HepG2 (cell line): ENCODE measurements around the gene KLRD1. TPM values are rescaled to one million over a fixed set of nuclear protein-coding genes. Genes with fewer than 3 reads are reported as not detected.

ENCODE experiments used
- ATAC-seq: fragments of 200-7000 bp; cut with Tn5 transposase; 3 replicates; pipeline ENCODE4 v1.9.1; 2020; ENCODE audit warnings: mild to moderate bottlenecking, moderate library complexity
- BruUV-seq: library from RNA; stranded (reverse); fragments of 400-500 nt; replicated peaks from 2 replicates; lab custom pipeline; 2021; lab: Mats Ljungman, UMichigan
- CTCF ChIA-PET: fragments of 300-600 bp; formaldehyde crosslinking; extraction: SDS; loops from one replicate; lab custom pipeline; 2021; ENCODE audit warnings: low total read pairs, inconsistent platforms, low intra/inter-chr PET ratio; lab: Yijun Ruan, JAX
- POLR2A ChIA-PET: fragments of 350-600 bp; sonication (Branson Sonifier 250); formaldehyde crosslinking; loops from one replicate; lab custom pipeline; 2020; ENCODE audit warnings: antibody characterized with exemption, inconsistent platforms; lab: Yijun Ruan, JAX
- DNase-seq: peaks from one replicate; pipeline ENCODE4 v3.0.0-alpha.2; 2015; ENCODE audit warnings: low spot score
- FAIRE-seq: peaks from 3 replicates; lab custom pipeline; 2011; peaks lifted over from hg19 to GRCh38; lab: Jason Lieb, UNC
- H2AFZ ChIP-seq: one replicate; pipeline ENCODE4 v1.6.1; 2011; ENCODE audit warnings: low read length, inconsistent platforms
- H3K27ac ChIP-seq: fragments of 300-600 bp; 3 replicates; pipeline ENCODE4 v1.8.0; 2011; ENCODE audit warnings: mixed run types, mild to moderate bottlenecking, mixed read lengths, low read length, inconsistent platforms; ENCODE audit not compliant: insufficient read depth; ENCODE audit errors: extremely low read length
- H3K27me3 ChIP-seq, 2 experiments: fragments of 200-600 bp in 1 of 2; 2 replicates in 1 of 2; 3 replicates in 1 of 2; pipeline versions ENCODE4 v1.6.0 to v1.8.0; 2011; ENCODE audit warnings: low read length in 2 of 2, mild to moderate bottlenecking in 2 of 2, moderate library complexity in 2 of 2, inconsistent platforms in 1 of 2; ENCODE audit not compliant: insufficient read depth in 2 of 2, control insufficient read depth in 1 of 2
- H3K36me3 ChIP-seq, 2 experiments: fragments of 200-600 bp in 1 of 2; replicated peaks in 1 of 2; 2 replicates in 1 of 2; 3 replicates in 1 of 2; pipeline versions ENCODE4 v1.5.1 to v1.8.0; 2011; ENCODE audit warnings: low read length in 2 of 2, inconsistent platforms in 1 of 2; ENCODE audit not compliant: insufficient read depth in 2 of 2, control insufficient read depth in 1 of 2
- H3K4me1 ChIP-seq: 2 replicates; pipeline ENCODE4 v1.5.1; 2012; ENCODE audit warnings: low read length, inconsistent platforms; ENCODE audit not compliant: insufficient read depth
- H3K4me2 ChIP-seq: 2 replicates; pipeline ENCODE4 v1.6.0; 2011; ENCODE audit warnings: low read depth, low read length, inconsistent platforms
- H3K4me3 ChIP-seq, 3 experiments: fragments of 200-600 bp in 1 of 3; sonication (generic), shearing (Covaris generic) in 1 of 3; replicated peaks in 1 of 3; 2 replicates each; pipeline ENCODE4 v1.5.1; 2011 to 2016; ENCODE audit warnings: low read length in 3 of 3, inconsistent platforms in 2 of 3, low read depth in 2 of 3, mild to moderate bottlenecking in 2 of 3, control low read depth in 1 of 3, mixed read lengths in 1 of 3; ENCODE audit not compliant: insufficient read depth in 1 of 3
- H3K79me2 ChIP-seq: one replicate; pipeline ENCODE4 v1.6.1; 2011; ENCODE audit warnings: low read length, inconsistent platforms; ENCODE audit not compliant: insufficient read depth
- H3K9ac ChIP-seq: 2 replicates; pipeline ENCODE4 v1.6.0; 2011; ENCODE audit warnings: mild to moderate bottlenecking, low read depth, low read length, inconsistent platforms; ENCODE audit not compliant: insufficient read depth
- H3K9me3 ChIP-seq: 2 replicates; pipeline ENCODE4 v1.5.1; 2012; ENCODE audit warnings: mild to moderate bottlenecking, low read length
- H4K20me1 ChIP-seq: 2 replicates; pipeline ENCODE4 v1.6.0; 2011; ENCODE audit warnings: inconsistent platforms, mild to moderate bottlenecking, low read length, moderate library complexity; ENCODE audit not compliant: insufficient read depth
- ATF7-NPFF ChIP-seq: sonication (generic); formaldehyde crosslinking; IDR thresholded peaks from 2 replicates; pipeline ENCODE4 v1.8.1; 2023; ENCODE audit warnings: mild to moderate bottlenecking, low read depth, missing genetic modification reagents, moderate library complexity
- CREM ChIP-seq, 2 experiments: sonication (generic) in 1 of 2; formaldehyde crosslinking in 1 of 2; IDR thresholded peaks; 2 replicates each; pipeline versions ENCODE4 v1.4.0 to v1.6.1; 2016 to 2020; ENCODE audit warnings: antibody characterized with exemption in 1 of 2, mild to moderate bottlenecking in 1 of 2, missing genetic modification reagents in 1 of 2
- DPF2 ChIP-seq: sonication (generic); formaldehyde crosslinking; IDR thresholded peaks from 2 replicates; pipeline ENCODE4 v1.4.0; 2020; ENCODE audit warnings: mild to moderate bottlenecking, low read depth, missing genetic modification reagents, borderline replicate concordance
- GTF2F1 ChIP-seq: fragments of 150-350 bp; IDR thresholded peaks from 2 replicates; pipeline ENCODE4 v1.6.1; 2014; ENCODE audit warnings: low read length
- HHEX ChIP-seq: IDR thresholded peaks from 2 replicates; pipeline ENCODE4 v1.6.1; 2016; ENCODE audit warnings: control low read depth
- NFIB ChIP-seq: sonication (generic); formaldehyde crosslinking; IDR thresholded peaks from 2 replicates; pipeline ENCODE4 v1.9.0; 2021; ENCODE audit warnings: missing genetic modification reagents, mild to moderate bottlenecking, borderline replicate concordance
- NFYB ChIP-seq: sonication (generic); formaldehyde crosslinking; IDR thresholded peaks from 2 replicates; pipeline ENCODE4 v1.4.0; 2020; ENCODE audit warnings: missing genetic modification reagents
- RBM39 ChIP-seq: fragments of 200-400 bp; formaldehyde crosslinking; IDR thresholded peaks from one replicate; pipeline ENCODE4 v1.6.1; 2018; ENCODE audit warnings: antibody characterized with exemption, mild to moderate bottlenecking, low read depth, low read length; ENCODE audit not compliant: poor library complexity, severe bottlenecking
- REXO4 ChIP-seq: sonication (generic); formaldehyde crosslinking; IDR thresholded peaks from 2 replicates; pipeline ENCODE4 v1.8.0; 2022; ENCODE audit warnings: missing genetic modification reagents, mild to moderate bottlenecking, borderline replicate concordance
- SCMH1 ChIP-seq: sonication (generic); formaldehyde crosslinking; IDR thresholded peaks from 2 replicates; pipeline ENCODE4 v1.9.0; 2021; ENCODE audit warnings: missing genetic modification reagents, mild to moderate bottlenecking, borderline replicate concordance
- STAG1 ChIP-seq: sonication (generic); formaldehyde crosslinking; IDR thresholded peaks from 2 replicates; pipeline ENCODE4 v1.4.0; 2020; ENCODE audit warnings: missing genetic modification reagents
- ZFP62 ChIP-seq: sonication (generic); formaldehyde crosslinking; IDR thresholded peaks from 2 replicates; pipeline ENCODE4 v1.4.0; 2020; ENCODE audit warnings: missing genetic modification reagents
- ZHX2 ChIP-seq, 2 experiments: sonication (generic) in 1 of 2; formaldehyde crosslinking in 1 of 2; IDR thresholded peaks; 2 replicates each; pipeline versions ENCODE4 v1.6.1 to v1.9.0; 2014 to 2022; ENCODE audit warnings: antibody characterized with exemption in 1 of 2, borderline replicate concordance in 1 of 2, inconsistent platforms in 1 of 2, low read depth in 1 of 2, missing genetic modification reagents in 1 of 2
- ZNF251 ChIP-seq: sonication (generic); formaldehyde crosslinking; IDR thresholded peaks from 2 replicates; pipeline ENCODE4 v1.9.0; 2021; ENCODE audit warnings: mild to moderate bottlenecking, missing genetic modification reagents
- ZNF296 ChIP-seq: sonication (generic); formaldehyde crosslinking; conservative IDR thresholded peaks from 2 replicates; pipeline ENCODE4 v1.5.0; 2020; ENCODE audit warnings: mild to moderate bottlenecking, missing genetic modification reagents
- ZNF34 ChIP-seq: sonication (generic); formaldehyde crosslinking; IDR thresholded peaks from 2 replicates; pipeline ENCODE4 v1.4.0; 2020; ENCODE audit warnings: mild to moderate bottlenecking, missing genetic modification reagents, borderline replicate concordance
- ZNF570 ChIP-seq: sonication (generic); formaldehyde crosslinking; IDR thresholded peaks from 2 replicates; pipeline ENCODE4 v1.4.0; 2020; ENCODE audit warnings: mild to moderate bottlenecking, missing genetic modification reagents, borderline replicate concordance
- ZNF790 ChIP-seq: sonication (generic); formaldehyde crosslinking; IDR thresholded peaks from 2 replicates; pipeline ENCODE4 v1.8.0; 2022; ENCODE audit warnings: missing genetic modification reagents, mild to moderate bottlenecking, borderline replicate concordance
- WGBS: methylation state at CpG from one replicate; pipeline ENCODE4 v1.1.6; 2017; ENCODE audit warnings: low lambda C conversion rate; 5-methylcytosine and 5-hydroxymethylcytosine counted together
- in situ Hi-C: cut with HindIII; loops from 2 replicates; pipeline ENCODE4 v1.10.0; 2017; ENCODE audit warnings: low pct_unique_long_range_greater_than_20kb; ENCODE audit not compliant: extremely low pct_ligation_motif_present
- intact Hi-C: fragments of 100-400 bp; cut with micrococcal nuclease; formaldehyde crosslinking; loops from one replicate; pipeline ENCODE4 v1.10.0; 2022; ENCODE audit not compliant: unreplicated experiment
- polyA plus RNA-seq, 8 experiments: library from polyadenylated mRNA; depleted of rRNA in 3 of 8; stranded (reverse) in 7 of 8; unstranded in 1 of 8; fragments of >200 nt; fragmentation: Illumina TruSeq in 4 of 8; extraction: Trizol in 4 of 8; gene quantifications; 2 replicates each; pipeline versions ENCODE4 v1.2.1 to v1.2.3, GENCODE V29; 2011 to 2016; ENCODE audit warnings: low read depth in 4 of 8, missing spikeins in 1 of 8, mixed read lengths in 1 of 8; ENCODE audit not compliant: insufficient read depth in 1 of 8
- total RNA-seq, 5 experiments: library from RNA; depleted of rRNA; stranded (reverse); fragments of >200 nt; fragmentation: Illumina TruSeq; extraction: Trizol; gene quantifications; 2 replicates each; pipeline ENCODE4 v1.2.3, GENCODE V29; 2016; ENCODE audit warnings: low read depth in 1 of 5
- TF ChIP-seq, protein P1 (sequence below): sonication (generic); formaldehyde crosslinking; IDR thresholded peaks from 2 replicates; pipeline ENCODE4 v1.4.0; 2020; ENCODE audit warnings: mild to moderate bottlenecking, low read depth, missing genetic modification reagents

The KLRD1 gene
- total and polyA plus RNA-seq, 2 of the 13 experiments (the other 11 are each of a cell fraction or from before 2014, with no cell fraction given): 0.01 TPM; not detected in 1

- Histone ChIP-seq H3K27me3 (no peaks in the 10 kb centered on the region), H3K4me1 (no peaks in the 10 kb centered on the region), H3K79me2 (no peaks in the 10 kb centered on the region), H3K36me3 (no peaks in the 10 kb centered on the region), H3K27ac (no peak overlapping the region), H3K4me3 (no peak overlapping the region), H3K9ac (no peak overlapping the region), H3K9me3 (no peaks in the 10 kb centered on the region), H4K20me1 (no peaks in the 10 kb centered on the region), H3K4me2 (no peak overlapping the region), H2AFZ (no peak overlapping the region)
- BruUV-seq: no TSS peak
- intact Hi-C loops (no loop called here), in situ Hi-C loops (no loop called here)
- DNase-seq (no peak), FAIRE-seq (no peak), ATAC-seq (no peak)
- 56% methylated on average over 5 of the region's 5 CpGs for WGBS
- ChIA-PET CTCF (no interaction called here), POLR2A (no interaction called here)
- TF ChIP-seq ZNF790 (no peak), ZFP62 (CRISPR knock-in tag) (no peak), GTF2F1 (no peak), RBM39 (no peak), DPF2 (CRISPR knock-in tag) (no peak), ZNF251 (CRISPR knock-in tag) (no peak), ZNF34 (CRISPR knock-in tag) (no peak), SCMH1 (no peak), REXO4 (CRISPR knock-in tag) (no peak), HHEX (CRISPR knock-in tag) (no peak), ZNF570 (CRISPR knock-in tag) (no peak), NFIB (CRISPR knock-in tag) (no peak), NFYB (CRISPR knock-in tag) (no peak), CREM (IDR thresholded peaks at IDR 0.05) (no peak), CREM (CRISPR knock-in tag; IDR thresholded peaks at IDR 0.05) (no peak), STAG1 (CRISPR knock-in tag) (no peak), ATF7-NPFF (CRISPR knock-in tag) (no peak), ZNF296 (CRISPR knock-in tag) (no peak), ZHX2 (IDR thresholded peaks at IDR 0.05; ENCODE audit: low read depth) (no peak), ZHX2 (CRISPR knock-in tag; IDR thresholded peaks at IDR 0.05; ENCODE audit: borderline replicate concordance) (no peak)
- TF ChIP-seq, protein P1, sequence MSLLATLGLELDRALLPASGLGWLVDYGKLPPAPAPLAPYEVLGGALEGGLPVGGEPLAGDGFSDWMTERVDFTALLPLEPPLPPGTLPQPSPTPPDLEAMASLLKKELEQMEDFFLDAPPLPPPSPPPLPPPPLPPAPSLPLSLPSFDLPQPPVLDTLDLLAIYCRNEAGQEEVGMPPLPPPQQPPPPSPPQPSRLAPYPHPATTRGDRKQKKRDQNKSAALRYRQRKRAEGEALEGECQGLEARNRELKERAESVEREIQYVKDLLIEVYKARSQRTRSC (CRISPR knock-in tag): no peak
Measured at GRCh38 chr12:10305411-10305810, 2.3 kb upstream of the KLRD1 start.
